Panc1 (cell line): ENCODE data around the gene FLYWCH1.

Source experiments
- CTCF ChIP-seq: fragments of 450-650 bp; IDR thresholded peaks from 2 replicates; pipeline ENCODE4 v1.5.1; 2017; ENCODE audit warnings: mild to moderate bottlenecking
- POLR2AphosphoS5 ChIP-seq: IDR thresholded peaks from 2 replicates; pipeline ENCODE4 v1.6.1; 2012; ENCODE audit warnings: mild to moderate bottlenecking, low read depth, low read length, moderate library complexity
- REST ChIP-seq, 2 experiments: IDR thresholded peaks; 2 replicates each; pipeline ENCODE4 v1.6.1; 2011 to 2012; ENCODE audit warnings: low read depth in 2 of 2, control low read depth in 1 of 2, low read length in 1 of 2, mild to moderate bottlenecking in 1 of 2, moderate library complexity in 1 of 2; ENCODE audit not compliant: insufficient read depth in 1 of 2

- no peak for TF ChIP-seq CTCF
- no peak for TF ChIP-seq POLR2AphosphoS5
- no peak for TF ChIP-seq REST (IDR thresholded peaks at IDR 0.05; ENCODE audit: insufficient read depth in 1 of 2, low read depth in 2 of 2, low read length in 1 of 2)
Observed at GRCh38 chr16:2991566-2992261, 80.0 kb downstream of the FLYWCH1 start.
